ENCODE measurements around the gene PPCS. TPM values are rescaled to one million over a fixed set of nuclear protein-coding genes. Genes with fewer than 3 reads are reported as not detected.

PPCS gene
- total and polyA plus RNA-seq, 2 of the 4 experiments (the other 2 are of a cell fraction): 8.2 to 18.9 TPM

GRCh38 chr1:42419126-42419821 is 37.1 kb upstream of the PPCS start:
- H2BK20ac ChIP-seq (ENCODE audit: low read depth, low read length): no peak overlapping the region
- no peak for ATAC-seq (ENCODE audit: low read depth)
- H2AK5ac ChIP-seq (ENCODE audit: low read depth, low read length): no peak overlapping the region
- no peaks in the 10 kb centered on the region for H3K79me1 ChIP-seq (ENCODE audit: low read depth in 1 of 2, low read length in 2 of 2)
- peaks cover 41% of the 10 kb centered on the region for H3K27me3 ChIP-seq (ENCODE audit: control insufficient read depth, insufficient read depth, low read length)
- no peak overlapping the region for H4K8ac ChIP-seq (ENCODE audit: low read depth in 2 of 2, low read length in 2 of 2)
- dilution Hi-C loops (cut with HindIII; ENCODE audit: low sequenced_read_pairs, unreplicated experiment) (no loop called here), in situ Hi-C loops (cut with MboI; ENCODE audit: low sequenced_read_pairs) (no loop called here), intact Hi-C loops (cut with micrococcal nuclease) (no loop called here)
- H3K9ac ChIP-seq (ENCODE audit: low read depth, low read length): no peak overlapping the region
- CTCF ChIA-PET: no interaction called here
- H3K9me1 ChIP-seq (ENCODE audit: insufficient read depth, low read length): no peaks in the 10 kb centered on the region
- TF ChIP-seq MXI1 (IDR thresholded peaks at IDR 0.05; ENCODE audit: borderline replicate concordance, low read depth, low read length) (no peak), RAD21 (IDR thresholded peaks at IDR 0.05; ENCODE audit: low read length) (no peak), MAZ (IDR thresholded peaks at IDR 0.05; ENCODE audit: borderline replicate concordance, low read depth, low read length) (no peak), RFX5 (IDR thresholded peaks at IDR 0.05; ENCODE audit: low read depth, low read length) (no peak), CHD1 (IDR thresholded peaks at IDR 0.05; ENCODE audit: low read depth, low read length) (no peak)
- BruUV-seq (replicated peaks): no TSS peak
- no peak overlapping the region for H3K23ac ChIP-seq (ENCODE audit: low read depth, low read length)
- no peak overlapping the region for H3K14ac ChIP-seq (replicated peaks; ENCODE audit: low read depth, low read length)
- H3K4me2 ChIP-seq (ENCODE audit: low read depth, low read length): no peak overlapping the region
- H3K18ac ChIP-seq (ENCODE audit: low read depth, low read length): no peak overlapping the region
- no peak overlapping the region for H2BK15ac ChIP-seq (ENCODE audit: low read depth, low read length)
- H3K4me3 ChIP-seq (ENCODE audit: insufficient read depth, low read depth, low read length): no peak overlapping the region
- H2AFZ ChIP-seq (replicated peaks; ENCODE audit: low read length, poor library complexity): no peak overlapping the region
- no peak overlapping the region for H3K27ac ChIP-seq (ENCODE audit: insufficient read depth, low read length)
- no peak overlapping the region for H2BK120ac ChIP-seq (ENCODE audit: low read depth, low read length)
- no peaks in the 10 kb centered on the region for H3K9me3 ChIP-seq (ENCODE audit: control insufficient read depth, insufficient read depth, low read length)
- H3K56ac ChIP-seq (ENCODE audit: extremely low read depth, insufficient read depth, low read length): no peak overlapping the region
- no peak overlapping the region for H2BK5ac ChIP-seq (ENCODE audit: low read depth, low read length, poor library complexity, severe bottlenecking)
- no peaks in the 10 kb centered on the region for H3K36me3 ChIP-seq (ENCODE audit: control insufficient read depth, insufficient read depth, low read length)
- peaks cover 3% of the 10 kb centered on the region; the same call in 1 of the 2 replicates for H3K4me1 ChIP-seq (ENCODE audit: control insufficient read depth, insufficient read depth, low read length)
- no peak overlapping the region for H4K5ac ChIP-seq (ENCODE audit: low read depth, low read length)
- no peak overlapping the region for H4K91ac ChIP-seq (ENCODE audit: insufficient read depth, low read depth, low read length)
- no peaks in the 10 kb centered on the region for H4K20me1 ChIP-seq (ENCODE audit: insufficient read depth, low read length)
- no peak overlapping the region for H2AK9ac ChIP-seq (replicated peaks; ENCODE audit: low read depth, low read length, poor library complexity)
- no peak for DNase-seq
- POLR2A ChIA-PET (ENCODE audit: unreplicated experiment): no interaction called here
- no peak overlapping the region for H3K4ac ChIP-seq (ENCODE audit: low read depth, low read length)
- no CpG with 5 or more reads among the region's 5 CpGs for WGBS, 2 experiments (ENCODE audit: extremely low coverage in 2 of 2, insufficient read length in 1 of 2)

Data from IMR-90 (cell line).